ENCODE results near the gene ZNF598.

Gene ZNF598

DNA sequence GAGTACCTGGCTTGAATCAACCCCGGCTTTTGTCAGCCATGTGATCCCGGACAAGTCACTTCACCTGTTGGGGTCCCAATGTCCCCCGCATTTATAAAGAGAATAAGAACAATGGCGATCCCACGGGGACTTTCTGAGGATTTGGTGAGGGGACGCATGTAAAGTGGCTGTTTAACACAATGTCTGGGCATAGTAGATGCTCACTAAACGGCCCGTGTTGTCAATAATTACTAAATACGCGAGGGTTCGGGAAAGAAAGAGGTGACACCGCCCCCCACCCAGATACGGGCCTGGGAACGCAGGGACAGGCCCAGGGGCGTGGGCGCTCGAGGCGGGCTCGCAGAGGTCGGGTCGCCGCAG lies 18.1 kb downstream of the ZNF598 start:
- DNase-seq (ENCODE audit: low read depth, low spot score), result no peak

DNA sequence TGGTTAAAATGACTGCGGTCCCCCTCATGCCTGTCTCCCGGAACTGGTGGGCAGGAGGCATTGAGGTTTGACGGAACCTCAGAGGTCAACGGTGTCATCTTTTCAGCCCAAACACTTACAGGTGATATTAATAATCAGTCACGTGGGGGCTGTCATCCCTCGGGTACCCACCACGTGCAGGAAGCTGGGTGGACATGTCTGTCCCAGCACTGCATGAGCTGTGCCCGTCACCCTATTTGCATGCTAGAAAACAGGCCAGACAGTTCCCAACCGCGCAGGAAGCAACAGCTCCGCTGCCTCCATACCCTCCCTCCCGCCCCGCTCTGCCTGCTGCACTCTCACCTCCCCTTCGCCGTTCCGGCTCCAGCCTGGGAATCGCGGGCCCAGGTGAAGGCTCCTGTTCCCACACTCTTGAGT lies 18.5 kb downstream of the ZNF598 start:
- no peak for DNase-seq (ENCODE audit: low read depth, low spot score)

DNA sequence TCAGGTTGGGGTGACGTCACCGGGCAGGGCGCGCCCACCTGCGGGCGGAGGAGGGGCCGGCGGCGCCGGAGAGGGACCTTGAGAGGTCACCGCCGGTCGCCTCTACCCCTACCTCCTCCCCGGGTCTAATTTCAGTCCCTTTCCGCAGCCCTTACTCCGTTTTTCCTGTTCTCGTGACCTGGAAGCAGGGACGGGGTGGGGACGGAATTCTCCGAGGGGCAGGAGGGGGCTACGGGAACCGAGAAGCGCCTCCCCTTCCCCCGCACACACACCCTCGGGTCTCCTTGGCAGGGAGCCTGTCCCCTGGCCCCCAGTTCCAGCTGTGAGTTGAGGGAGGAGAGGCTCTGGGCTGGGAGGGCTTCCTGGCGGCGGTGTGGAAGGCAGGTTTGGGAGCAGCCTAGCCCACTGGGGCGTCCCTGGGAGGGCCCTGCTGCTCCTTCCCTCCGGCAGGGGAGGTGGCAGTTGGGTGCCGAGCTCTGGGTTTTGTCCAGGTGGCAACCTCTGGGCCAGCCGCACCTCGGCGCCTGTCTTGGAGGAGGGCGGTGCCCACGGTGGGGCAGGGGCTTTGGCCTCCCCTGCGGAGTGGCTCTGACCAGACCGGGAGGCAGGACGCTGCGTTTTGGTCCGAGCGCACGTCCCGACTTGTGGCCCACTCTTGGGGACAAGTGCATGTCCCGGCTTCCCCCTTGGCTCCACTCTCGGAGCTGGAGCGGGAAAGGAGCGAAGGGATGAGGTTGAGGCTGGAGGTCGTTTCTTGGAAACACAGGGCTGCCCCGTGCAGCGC lies 19.1 kb downstream of the ZNF598 start:
- DNase-seq (ENCODE audit: low read depth, low spot score), result no peak

DNA sequence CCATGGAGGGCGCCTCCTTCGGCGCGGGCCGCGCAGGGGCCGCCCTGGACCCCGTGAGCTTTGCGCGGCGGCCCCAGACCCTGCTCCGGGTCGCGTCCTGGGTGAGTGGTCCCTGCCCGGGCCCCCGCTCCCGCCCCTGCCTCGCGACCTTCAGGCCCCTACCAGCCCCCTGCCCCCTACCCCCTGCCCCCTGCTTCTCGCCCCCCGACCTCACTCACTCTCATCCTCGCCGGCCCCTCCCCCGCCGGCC lies 19.6 kb downstream of the ZNF598 start:
- no peak for DNase-seq (ENCODE audit: low read depth, low spot score)

DNA sequence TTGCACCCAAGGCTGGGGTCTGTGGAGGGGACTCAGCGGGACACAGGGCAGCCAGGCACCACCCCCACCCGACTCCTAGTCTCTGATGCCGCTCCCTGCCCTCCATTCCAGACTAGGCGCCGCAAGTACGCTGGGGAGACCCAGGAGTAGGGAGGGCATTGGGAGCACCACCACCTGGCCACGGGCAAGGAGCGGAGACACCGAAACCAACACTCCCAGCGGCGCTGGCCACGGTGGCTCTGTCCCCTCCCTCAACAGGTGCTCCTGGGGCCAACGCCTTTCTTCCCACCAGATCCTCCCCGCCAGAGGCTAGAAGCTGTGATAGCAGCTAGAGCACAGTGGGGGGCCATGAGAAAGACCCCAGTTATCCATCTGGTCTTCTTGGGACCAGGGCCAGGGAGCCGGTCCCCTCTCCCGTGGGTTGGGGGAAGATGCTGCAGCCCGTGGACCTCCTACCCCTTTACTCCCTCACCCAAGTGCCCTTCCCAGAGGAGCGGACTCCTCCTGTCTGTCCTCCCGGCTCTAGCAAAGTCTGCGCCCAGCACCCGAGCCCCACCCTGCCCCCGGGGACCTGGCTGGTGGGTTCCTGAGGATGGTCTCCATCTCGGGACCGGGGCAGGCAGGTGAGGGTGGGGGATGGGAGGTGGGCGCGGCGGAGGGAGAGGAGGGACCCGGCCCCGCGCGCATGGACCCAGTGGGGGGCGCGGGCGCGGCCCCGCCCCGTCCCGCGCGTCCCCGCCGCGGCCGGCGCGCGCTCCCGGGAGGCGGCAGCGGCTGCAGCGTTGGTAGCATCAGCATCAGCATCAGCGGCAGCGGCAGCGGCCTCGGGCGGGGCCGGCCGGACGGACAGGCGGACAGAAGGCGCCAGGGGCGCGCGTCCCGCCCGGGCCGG lies 20.2 kb downstream of the ZNF598 start, which contains the start of gene SYNGR3:
Gene SYNGR3, plus strand, starts transcription at position 762 of the 892 bp plus-strand sequence. CDS start 133 bp downstream, outside the sequence.
- DNase-seq (ENCODE audit: low read depth, low spot score), result no peak

DNA sequence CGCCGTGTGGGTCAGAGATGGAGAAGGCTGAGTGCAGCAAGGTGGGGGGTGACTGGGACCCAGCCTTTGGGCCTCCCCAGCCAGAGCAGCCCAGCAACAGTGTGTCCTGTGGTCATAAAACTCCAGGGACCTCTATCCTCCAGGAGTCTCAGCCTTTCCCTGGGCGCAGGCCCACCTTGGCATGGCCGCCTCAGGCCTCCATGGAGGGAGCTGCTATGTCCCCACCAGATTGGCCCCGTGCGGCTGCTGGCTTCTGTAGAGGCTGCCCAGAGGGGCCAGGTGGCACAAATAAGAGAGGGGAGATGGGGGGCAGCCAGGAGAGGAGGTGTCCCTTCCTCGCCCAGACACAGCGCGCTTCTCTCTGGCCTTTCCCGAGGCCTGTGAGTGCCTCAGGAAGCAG lies 22.4 kb downstream of the ZNF598 start:
- no peak for DNase-seq (ENCODE audit: low read depth, low spot score)

DNA sequence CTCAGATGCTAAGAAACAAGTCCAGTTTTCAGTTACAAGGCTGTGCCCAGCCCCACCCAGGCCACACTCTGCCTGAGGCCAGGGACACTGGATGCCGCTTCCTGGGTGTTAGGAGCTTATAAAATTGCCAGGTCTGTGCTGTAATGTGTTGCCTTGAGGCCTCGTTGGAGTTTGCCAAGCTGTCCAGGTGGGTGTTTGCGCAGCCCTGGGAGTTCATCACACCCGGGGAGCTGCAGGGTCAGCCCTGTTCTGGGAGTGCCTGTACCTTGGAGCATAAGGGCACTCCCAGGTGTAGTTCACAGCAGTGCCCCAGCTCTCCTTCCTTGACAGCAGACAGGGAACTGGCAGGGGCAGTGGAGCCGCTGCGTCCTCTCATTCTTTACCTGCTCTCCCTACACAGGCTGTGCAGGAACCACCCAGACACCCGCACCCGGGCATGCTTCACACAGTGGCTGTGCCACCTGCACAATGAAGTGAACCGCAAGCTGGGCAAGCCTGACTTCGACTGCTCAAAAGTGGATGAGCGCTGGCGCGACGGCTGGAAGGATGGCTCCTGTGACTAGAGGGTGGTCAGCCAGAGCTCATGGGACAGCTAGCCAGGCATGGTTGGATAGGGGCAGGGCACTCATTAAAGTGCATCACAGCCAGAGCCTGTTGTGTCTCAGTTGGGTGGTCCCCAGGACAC lies 24.0 kb downstream of the ZNF598 start:
- no peak for DNase-seq (ENCODE audit: low read depth, low spot score)

DNA sequence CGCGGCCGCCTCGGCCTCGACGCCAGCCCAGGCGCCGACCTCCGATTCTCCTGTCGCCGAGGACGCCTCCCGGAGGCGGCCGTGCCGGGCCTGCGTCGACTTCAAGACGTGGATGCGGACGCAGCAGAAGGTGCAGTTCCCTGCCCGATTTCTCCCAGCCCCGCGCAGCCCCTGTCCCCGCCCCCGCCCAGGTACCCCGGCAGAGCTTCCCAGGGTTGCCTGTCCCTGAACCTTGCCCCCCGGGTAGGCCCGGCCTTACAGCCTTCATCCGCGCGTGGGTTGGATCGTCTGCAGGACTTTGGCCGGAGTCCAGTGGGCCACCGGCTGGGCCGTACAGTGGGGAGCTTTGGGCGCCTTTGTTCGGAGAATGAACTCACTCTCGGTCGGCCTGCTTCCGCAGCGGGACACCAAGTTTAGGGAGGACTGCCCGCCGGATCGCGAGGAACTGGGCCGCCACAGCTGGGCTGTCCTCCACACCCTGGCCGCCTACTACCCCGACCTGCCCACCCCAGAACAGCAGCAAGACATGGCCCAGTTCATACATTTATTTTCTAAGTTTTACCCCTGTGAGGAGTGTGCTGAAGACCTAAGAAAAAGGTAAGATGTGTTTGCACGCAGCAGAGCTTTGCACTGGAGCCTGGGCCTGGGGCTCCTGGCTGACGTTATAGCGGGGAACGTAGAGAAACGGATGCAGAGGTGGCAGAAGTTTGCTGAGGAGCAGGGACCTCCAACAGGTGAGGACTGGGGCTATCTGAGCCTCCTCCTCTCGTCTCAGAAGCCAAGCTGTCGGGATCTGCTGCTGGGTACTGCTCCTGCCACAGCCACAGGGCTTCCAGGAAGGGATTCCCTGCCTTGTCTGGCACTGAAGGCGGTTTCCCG lies 25.0 kb downstream of the ZNF598 start:
- DNase-seq (ENCODE audit: low read depth, low spot score), result no peak

DNA sequence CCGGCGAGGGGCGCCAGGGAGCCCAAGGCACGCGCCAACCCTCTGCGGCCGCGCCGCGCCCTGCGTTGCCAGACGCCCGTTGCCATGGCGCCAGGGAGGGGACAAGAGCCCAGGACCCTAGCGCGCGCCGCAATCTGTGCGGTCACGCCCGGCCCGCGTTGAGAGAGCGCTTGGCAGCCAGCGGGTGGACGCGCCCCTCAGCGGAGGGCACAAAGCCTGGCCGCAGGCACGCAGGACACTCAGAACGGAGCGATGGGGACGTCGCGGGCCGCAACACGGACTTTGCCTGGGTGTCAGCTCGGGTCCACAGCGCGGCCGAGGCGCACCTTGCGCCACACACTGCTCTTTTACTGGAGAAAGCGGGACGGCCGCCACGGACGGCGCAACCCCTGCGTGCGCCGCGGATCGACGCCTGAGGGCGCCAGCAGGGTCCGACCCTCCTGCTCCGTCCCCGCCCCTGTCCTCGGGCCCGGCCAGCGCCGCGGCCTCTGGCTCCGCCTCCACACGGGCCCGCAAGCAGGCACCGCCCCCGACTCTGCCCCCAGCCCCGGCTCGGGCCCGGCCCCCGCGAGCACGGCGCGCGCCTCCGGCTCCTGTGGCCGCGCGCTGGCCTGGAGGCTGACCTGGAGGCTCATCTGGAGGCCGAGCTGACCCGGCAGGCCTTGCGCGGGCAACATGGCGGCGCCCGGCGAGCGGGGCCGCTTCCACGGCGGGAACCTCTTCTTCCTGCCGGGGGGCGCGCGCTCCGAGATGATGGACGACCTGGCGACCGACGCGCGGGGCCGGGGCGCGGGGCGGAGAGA lies 25.9 kb downstream of the ZNF598 start, which contains the start of gene GFER:
Gene GFER, plus strand, starts transcription at position 650 of the 803 bp plus-strand sequence. Its CDS starts 26 bp downstream, at position 676.
- DNase-seq (ENCODE audit: low read depth, low spot score), result peak; percentile 68

DNA sequence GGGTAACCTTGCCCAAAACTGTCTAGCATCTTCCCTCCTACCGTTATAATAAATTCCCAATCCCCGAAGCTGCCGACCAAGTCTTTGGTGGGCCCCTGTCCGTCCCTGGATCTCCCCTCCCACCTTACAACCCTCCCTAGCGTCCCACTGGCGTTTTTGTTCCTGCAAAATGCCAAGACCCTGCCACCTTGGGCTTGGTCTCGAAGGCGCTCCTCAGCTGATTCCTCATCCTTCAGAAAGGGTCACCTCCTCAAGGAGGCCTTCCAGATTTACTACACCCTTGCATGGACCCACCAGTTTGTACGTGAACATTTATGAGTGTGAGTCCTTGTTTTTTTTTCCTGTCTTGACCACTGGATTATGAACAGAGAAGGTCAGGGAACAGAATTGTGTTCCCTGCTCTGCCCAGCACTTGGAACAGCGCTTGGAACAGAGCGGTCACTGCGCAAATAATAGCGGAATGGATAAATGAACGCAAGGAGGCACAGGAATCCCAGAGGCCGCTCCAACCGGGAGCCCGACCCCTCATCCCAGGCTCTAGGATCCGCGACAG lies 26.6 kb downstream of the ZNF598 start:
- no peak for DNase-seq (ENCODE audit: low read depth, low spot score)

DNA sequence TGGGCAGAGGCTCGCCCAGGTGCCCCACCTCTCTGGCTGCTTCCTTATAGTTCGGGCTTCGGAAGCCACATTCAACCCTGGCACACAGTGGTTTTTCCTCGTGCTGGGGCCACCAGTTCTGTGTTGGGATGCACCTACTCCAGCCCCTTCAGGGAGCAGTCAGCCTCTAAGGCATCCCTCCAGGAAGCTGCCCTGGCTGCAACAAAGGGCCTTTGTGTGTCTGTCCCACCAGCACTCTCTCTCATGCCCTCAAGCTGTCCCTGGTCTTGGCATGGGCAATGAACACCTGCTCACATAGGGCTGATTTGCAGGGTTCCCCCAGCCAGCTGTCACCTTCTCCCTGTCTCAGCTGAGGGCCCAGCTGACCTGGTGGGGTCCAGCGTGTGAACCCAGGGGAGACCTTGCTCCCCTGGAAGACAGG lies 27.6 kb downstream of the ZNF598 start:
- no peak for DNase-seq (ENCODE audit: low read depth, low spot score)

DNA sequence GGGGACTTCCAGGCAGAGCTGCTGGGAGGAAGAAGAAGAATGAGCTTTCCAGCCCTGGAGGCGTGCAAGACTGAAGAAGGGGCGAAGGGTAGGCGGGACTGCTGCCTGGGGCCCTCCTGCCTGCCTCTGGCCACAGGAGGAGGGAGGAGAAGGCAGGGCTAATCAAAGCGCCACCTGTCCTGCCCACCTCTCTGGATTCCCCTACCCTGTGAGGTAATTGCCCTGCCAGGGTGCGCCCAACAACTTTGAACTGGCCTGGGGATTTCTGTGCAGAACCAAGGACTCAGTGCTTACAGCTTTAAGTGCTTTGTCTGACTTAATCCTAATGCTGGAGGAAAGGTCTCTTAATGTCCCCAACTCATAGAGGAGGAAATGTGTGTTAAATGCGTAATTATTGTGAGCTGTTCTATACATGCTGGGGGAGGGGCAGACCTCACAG lies 28.2 kb downstream of the ZNF598 start, which contains the start of gene NOXO1:
Gene NOXO1, minus strand, starts transcription at position 72 of the 439 bp plus-strand sequence. CDS start 290 bp downstream, outside the sequence.
- no peak for DNase-seq (ENCODE audit: low read depth, low spot score)

DNA sequence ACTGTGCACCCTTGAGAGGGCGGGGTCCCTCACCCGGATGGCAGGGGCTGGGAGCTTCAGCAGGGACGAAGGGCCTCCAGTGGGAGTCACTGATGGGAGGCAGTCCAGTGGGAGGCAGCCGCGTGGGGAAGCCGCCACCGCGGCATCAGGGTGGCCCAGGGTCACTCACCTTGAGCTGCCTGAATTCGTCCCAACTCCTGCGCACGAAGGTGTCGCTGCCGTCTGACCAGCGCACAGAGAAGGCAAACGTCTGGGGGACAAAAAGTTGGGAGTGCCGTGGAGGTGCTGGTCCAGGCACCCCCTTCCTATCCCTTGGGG lies 28.9 kb downstream of the ZNF598 start:
- no peak for DNase-seq (ENCODE audit: low read depth, low spot score)

DNA sequence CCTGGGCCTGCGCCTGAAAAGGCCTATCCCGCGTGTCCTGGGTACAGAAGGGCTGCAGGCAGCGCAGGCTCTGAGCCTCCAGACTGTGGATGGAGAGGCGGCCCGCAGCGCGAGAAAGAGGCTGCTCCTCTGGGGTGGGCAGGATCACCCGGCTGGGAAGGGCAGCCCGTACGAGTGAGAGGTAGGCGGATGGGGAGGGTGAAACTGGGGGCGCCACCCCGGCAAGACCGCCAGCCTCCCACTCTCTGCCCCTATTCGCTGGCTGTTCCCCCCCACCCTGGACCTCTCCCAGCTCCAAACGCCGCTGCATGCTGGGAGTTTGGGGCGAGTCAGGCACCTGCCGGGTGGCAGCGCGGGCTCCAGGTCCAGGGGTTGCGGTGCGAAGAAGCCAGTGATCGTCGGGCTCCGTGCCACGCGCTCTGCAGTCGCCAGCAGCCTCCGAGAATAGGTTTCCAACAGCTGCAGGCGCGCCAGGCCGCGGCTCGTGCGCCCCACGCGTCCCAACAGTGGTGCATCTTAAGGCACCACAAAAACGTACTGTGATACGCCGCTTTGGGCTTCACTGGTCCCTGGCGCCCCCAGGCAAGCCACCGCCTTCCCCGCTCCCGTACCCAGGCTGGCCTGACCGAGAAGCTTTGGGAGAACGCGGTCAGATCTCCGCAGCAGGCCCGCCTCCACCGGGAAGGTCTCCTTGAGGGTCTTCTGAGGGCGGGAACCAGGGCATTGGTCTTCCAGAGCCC lies 29.4 kb downstream of the ZNF598 start:
- no peak for DNase-seq (ENCODE audit: low read depth, low spot score)

DNA sequence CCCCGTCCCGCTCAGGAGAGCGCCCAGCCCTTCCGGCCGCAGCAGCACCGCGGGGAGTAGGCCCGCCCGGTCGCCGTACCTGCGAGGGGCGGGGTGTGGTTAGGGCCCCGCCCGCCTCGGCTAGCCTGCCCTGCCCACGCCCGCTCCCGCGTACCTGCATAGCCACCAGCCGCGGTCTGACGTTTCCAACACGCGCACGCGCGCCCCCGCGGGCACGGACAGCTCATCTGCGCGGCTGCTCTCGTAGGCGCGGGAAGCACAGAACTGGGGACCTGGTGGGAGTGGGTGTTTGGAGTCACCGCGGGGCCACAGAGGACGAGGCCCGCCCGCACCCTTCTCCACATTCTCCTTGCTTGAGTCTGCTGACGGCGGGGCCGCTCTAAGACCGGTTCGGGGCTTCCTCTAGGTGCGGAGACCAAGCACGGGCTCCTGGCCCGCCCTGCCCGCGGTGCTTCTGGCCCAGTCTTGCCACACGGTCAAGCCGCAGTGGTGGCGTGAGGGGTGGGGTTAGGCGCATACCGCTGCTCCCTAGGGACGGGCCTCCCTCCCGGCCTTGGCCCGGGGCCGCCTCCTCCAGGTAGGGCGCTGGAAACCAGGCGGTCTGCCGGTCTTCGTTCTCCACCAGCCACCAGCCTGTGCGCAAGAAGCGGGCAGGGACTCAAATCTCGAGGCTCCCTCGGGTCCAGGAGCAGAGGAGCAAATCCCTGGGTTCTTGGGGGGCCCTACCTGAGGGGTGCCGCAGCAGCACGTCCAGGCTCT lies 30.2 kb downstream of the ZNF598 start:
- DNase-seq (ENCODE audit: low read depth, low spot score), result no peak

DNA sequence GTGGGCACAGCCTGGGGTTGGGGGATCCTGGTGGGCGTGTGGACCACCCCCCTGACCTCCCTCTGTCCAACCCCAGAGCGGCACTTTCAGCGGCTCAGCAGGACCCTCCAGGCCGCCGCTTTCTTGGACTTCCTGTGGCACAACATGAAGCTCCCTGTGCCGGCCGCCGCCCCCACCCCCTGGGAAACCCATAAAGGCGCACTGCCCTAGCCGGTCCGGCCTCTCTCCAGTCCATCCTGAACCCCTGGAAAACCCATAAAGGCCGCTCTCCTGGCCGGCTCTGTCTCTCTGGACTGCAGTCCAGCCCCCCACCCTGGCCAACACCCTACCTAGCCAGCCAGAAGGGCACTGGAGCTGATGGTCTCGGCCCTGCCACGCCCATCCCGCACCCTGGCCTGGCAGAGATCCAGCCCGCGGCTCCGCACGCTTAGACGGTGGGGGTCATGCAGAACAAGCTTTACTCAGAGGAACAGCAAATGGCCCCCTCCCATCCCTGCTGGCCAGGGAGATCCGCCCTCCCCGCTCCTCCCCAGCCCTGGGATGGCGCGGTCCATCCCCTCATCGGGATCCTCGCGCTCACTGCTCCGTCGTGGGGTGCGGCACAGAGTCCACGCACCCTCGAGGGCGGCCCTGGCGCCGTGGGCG lies 31.0 kb downstream of the ZNF598 start:
- no peak for DNase-seq (ENCODE audit: low read depth, low spot score)

DNA sequence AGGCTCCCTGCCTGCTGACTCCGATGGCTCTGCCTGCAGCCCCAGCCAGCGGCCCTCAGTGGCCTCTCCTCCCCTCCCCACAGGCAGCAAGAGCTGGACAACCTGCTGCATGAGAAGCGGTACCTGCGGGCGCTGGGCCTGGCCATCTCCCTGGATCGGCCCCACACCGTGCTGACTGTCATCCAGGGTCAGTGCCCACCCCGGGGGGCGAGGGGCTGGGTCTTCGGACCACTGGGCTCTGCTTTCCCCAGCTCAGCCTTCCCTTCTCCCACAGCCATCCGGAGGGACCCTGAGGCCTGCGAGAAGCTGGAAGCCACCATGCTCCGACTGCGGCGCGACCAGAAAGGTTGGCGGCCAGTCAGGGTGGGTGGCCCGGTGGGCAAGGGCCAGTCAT lies 31.7 kb downstream of the ZNF598 start:
- no peak for DNase-seq (ENCODE audit: low read depth, low spot score)

Measured in smooth muscle cell of the brain vasculature (primary cell).